ENCODE data around the gene SLC4A7. TPM values are rescaled to one million over a fixed set of nuclear protein-coding genes. Genes with fewer than 3 reads are reported as not detected.

Gene SLC4A7
- total and polyA plus RNA-seq, 9 donors = 9.7 to 31.3 (median 11.3) TPM

- Histone ChIP-seq H3K9me3 (replicated peaks; ENCODE audit: control insufficient read depth, low read depth, low read length) (no peaks in the 10 kb centered on the region), H3K4me3 (ENCODE audit: low read length) (no peak overlapping the region), H3K36me3 (ENCODE audit: control insufficient read depth, insufficient read depth, low read length) (no peaks in the 10 kb centered on the region), H3K27ac (ENCODE audit: low read length) (no peak overlapping the region), H3K4me1 (ENCODE audit: control insufficient read depth, insufficient read depth, low read length) (peaks cover 11% of the 10 kb centered on the region), H3K27me3 (ENCODE audit: control insufficient read depth, insufficient read depth, low read length) (no peaks in the 10 kb centered on the region)
- DNase-seq = peak; percentile 46
- WGBS (ENCODE audit: insufficient coverage) = no CpG with 5 or more reads among the region's 1 CpG
Observed at GRCh38 chr3:27487383-27487782, 3.2 kb upstream of the SLC4A7 start.

DNA sequence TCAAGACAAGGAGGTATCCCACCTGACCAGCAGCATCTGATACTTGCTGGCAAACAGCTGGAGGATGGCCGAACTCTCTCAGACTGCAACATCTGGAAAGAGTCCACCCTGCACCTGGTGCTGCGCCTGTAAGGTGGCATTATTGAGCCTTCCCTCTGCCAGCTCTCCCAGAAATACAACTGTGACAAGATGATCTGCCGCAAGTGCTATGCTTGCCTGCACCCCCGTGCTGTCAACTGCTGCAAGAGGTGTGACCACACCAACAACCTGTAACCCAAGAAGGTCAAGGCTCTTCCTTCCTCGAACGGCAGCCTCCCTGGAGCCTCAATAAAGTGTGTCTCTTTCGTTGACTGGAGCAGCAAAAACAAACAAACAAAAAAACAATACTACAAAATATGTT, 2.2 kb upstream of the SLC4A7 start:
- Histone ChIP-seq H3K4me1 (ENCODE audit: control insufficient read depth, insufficient read depth, low read length) (peaks cover 11% of the 10 kb centered on the region), H3K27me3 (ENCODE audit: control insufficient read depth, insufficient read depth, low read length) (no peaks in the 10 kb centered on the region), H3K27ac (ENCODE audit: low read length) (peak overlapping the region; percentile 37), H3K36me3 (ENCODE audit: control insufficient read depth, insufficient read depth, low read length) (no peaks in the 10 kb centered on the region), H3K9me3 (replicated peaks; ENCODE audit: control insufficient read depth, low read depth, low read length) (no peaks in the 10 kb centered on the region), H3K4me3 (ENCODE audit: low read length) (no peak overlapping the region)
- WGBS (ENCODE audit: insufficient coverage) = 64% methylated on average over 4 of the region's 7 CpGs
- DNase-seq = no peak

- peak overlapping the region; percentile 37 for H3K27ac ChIP-seq (ENCODE audit: low read length)
- H3K27me3 ChIP-seq (ENCODE audit: control insufficient read depth, insufficient read depth, low read length) = no peaks in the 10 kb centered on the region
- H3K4me1 ChIP-seq (ENCODE audit: control insufficient read depth, insufficient read depth, low read length) = peaks cover 11% of the 10 kb centered on the region
- H3K9me3 ChIP-seq (replicated peaks; ENCODE audit: control insufficient read depth, low read depth, low read length) = no peaks in the 10 kb centered on the region
- no peaks in the 10 kb centered on the region for H3K36me3 ChIP-seq (ENCODE audit: control insufficient read depth, insufficient read depth, low read length)
- DNase-seq = peak; percentile 76
- WGBS (ENCODE audit: insufficient coverage) = 48% methylated on average over 4 of the region's 5 CpGs
- no peak overlapping the region for H3K4me3 ChIP-seq (ENCODE audit: low read length)
Observed at GRCh38 chr3:27485866-27486265, 1.7 kb upstream of the SLC4A7 start.

DNA sequence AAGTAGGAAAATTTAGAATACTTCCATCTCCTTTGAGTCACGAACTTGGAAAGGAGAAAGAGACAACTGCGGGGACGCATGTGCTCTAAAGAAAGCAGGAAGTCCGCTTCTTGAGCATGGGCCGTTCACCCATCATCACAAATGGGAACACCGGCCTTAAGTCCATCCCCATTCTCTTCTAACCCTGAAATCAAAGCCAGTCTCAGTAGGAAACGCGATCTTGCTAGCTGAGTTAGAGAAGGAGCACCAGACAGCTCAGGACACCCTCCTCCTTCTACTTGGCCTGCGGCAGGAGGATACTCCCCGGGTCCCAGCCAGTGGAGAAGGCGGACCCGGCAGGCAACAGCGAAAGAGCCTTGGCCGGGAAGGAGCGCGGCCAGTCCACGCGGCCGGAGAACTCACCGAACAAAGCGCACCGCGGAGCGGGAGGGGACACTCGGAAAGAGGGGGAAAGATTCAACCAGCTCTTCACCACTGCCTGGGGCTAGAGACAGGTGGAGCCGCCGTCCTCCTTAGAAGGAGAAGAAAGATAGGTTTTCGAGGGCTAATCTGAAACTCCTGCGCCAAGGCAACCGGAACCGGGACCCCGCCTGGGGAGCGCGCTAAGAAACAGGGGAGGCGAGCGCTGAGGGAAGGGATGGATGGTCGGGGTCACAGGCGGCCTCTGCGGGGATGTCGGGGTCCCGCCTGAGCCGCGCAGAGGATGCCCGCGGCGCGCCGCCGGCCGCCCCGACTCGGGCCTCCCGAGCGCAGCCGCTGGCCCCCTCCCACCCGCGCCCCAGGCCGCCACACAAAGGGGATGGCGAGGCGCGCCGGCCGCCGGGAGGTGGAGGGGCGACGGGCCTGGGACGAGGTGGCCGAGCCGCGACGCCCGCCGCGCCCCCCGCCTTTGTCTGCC, 818 bp downstream of the SLC4A7 start:
- Histone ChIP-seq H3K27ac (ENCODE audit: low read length) (peak overlapping the region; percentile 97), H3K36me3 (ENCODE audit: control insufficient read depth, insufficient read depth, low read length) (no peaks in the 10 kb centered on the region), H3K4me3 (ENCODE audit: low read length) (peak overlapping the region; percentile 92), H3K9me3 (replicated peaks; ENCODE audit: control insufficient read depth, low read depth, low read length) (no peaks in the 10 kb centered on the region), H3K27me3 (ENCODE audit: control insufficient read depth, insufficient read depth, low read length) (no peaks in the 10 kb centered on the region), H3K4me1 (ENCODE audit: control insufficient read depth, insufficient read depth, low read length) (peaks cover 11% of the 10 kb centered on the region)
- peak; percentile 91 for DNase-seq
- WGBS (ENCODE audit: insufficient coverage) = 0% methylated on average over 70 of the region's 75 CpGs

DNA sequence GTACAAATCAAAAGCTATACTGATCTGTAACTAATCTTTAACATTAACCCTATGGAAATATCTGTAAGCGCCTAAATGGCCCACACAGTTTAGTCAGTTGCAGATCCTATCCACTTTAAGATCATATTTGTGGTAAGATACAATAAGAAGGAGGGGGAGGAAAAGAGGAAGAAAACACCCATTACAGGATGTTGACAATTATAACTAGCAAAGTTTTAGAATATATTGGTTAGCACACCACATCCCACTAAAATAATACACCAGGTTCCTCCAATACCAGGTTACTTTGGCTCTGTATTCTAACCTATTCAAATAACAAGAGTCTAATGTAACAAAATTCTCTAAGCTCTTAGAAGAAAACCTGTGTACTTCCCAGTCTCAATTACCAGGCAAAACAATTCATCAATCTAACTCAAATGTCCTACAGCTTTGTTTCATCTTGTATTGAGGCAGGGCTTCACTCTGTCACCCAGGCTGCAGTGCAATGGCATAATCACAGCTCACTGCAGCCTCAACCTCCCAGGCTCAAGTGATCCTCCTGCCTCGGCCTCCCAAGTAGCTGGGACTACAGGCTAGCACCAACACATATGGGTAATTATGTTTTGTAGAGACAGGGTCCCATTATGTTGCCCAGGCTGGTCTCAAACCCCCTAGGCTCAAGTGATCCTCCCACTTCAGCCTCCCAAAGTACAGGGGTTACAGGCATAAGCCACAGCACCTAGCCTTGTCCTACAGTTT, 4.2 kb downstream of the SLC4A7 start:
- no peak overlapping the region for H3K4me3 ChIP-seq (ENCODE audit: low read length)
- peaks cover 3% of the 10 kb centered on the region for H3K4me1 ChIP-seq (ENCODE audit: control insufficient read depth, insufficient read depth, low read length)
- no CpG with 5 or more reads among the region's 2 CpGs for WGBS (ENCODE audit: insufficient coverage)
- no peaks in the 10 kb centered on the region for H3K9me3 ChIP-seq (replicated peaks; ENCODE audit: control insufficient read depth, low read depth, low read length)
- DNase-seq = no peak
- H3K27me3 ChIP-seq (ENCODE audit: control insufficient read depth, insufficient read depth, low read length) = no peaks in the 10 kb centered on the region
- H3K36me3 ChIP-seq (ENCODE audit: control insufficient read depth, insufficient read depth, low read length) = no peaks in the 10 kb centered on the region
- H3K27ac ChIP-seq (ENCODE audit: low read length) = no peak overlapping the region

DNA sequence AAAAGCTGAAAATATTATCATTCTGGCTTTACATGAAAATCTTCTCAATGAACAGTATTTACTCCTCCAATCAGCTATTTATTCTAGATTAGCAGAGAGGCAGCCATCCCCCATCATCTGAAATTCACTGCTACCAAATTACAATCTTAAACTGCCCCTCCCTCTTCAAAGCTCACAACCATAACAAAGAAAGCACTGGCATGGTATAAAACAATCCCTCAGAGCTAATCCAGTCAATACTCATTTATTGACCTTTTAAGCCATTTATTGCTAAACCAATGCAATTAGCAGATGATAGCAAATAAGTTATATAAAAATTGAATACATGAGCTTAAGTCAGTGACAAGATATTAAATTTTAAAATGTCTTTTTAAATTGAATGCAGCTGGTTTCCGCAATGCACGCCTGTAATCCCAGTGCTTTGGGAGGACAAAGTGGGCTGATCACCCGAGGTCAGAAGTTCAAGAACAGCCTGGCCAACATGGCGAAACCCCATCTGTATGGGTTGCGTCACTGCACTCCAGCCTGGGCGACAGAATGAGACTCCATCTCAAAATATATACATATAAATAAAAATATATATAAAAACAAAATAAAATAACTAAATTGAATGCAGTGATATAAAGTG, 12.1 kb downstream of the SLC4A7 start:
- Histone ChIP-seq H3K36me3 (ENCODE audit: control insufficient read depth, insufficient read depth, low read length) (no peaks in the 10 kb centered on the region), H3K27me3 (ENCODE audit: control insufficient read depth, insufficient read depth, low read length) (no peaks in the 10 kb centered on the region), H3K9me3 (replicated peaks; ENCODE audit: control insufficient read depth, low read depth, low read length) (no peaks in the 10 kb centered on the region), H3K4me3 (ENCODE audit: low read length) (no peak overlapping the region), H3K27ac (ENCODE audit: low read length) (peak overlapping the region; percentile 71), H3K4me1 (ENCODE audit: control insufficient read depth, insufficient read depth, low read length) (no peaks in the 10 kb centered on the region)
- 44% methylated on average over 3 of the region's 6 CpGs for WGBS (ENCODE audit: insufficient coverage)
- DNase-seq = peak; percentile 73

DNA sequence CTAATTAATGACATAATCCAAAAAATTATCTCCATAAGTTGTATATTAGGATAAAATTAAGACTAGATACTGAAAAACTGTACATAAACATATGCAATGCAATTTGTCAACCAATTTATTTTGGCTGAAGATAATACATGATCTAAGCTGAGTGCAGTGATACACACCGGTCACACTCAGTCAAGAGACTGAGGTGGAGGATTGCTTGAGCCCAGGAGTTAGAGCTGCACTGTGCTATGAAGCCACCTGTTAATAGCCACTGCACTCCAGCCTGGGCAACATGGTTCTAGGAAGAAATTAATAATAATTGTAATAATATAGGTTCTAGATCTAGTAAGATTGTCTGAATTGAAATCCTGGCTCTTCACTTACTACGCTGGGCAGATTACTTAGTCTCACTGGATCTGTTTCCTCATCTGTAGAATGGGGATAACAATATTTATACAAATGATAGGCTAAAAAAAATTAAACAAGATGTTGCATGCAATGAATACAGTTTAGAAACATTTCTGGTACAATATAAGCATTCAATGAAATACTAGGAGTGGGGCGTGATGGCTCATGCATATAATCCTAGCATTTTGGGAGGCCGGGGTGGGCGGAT, 15.8 kb downstream of the SLC4A7 start:
- 100% methylated on average over 2 of the region's 5 CpGs for WGBS (ENCODE audit: insufficient coverage)
- no peak overlapping the region for H3K27ac ChIP-seq (ENCODE audit: low read length)
- no peaks in the 10 kb centered on the region for H3K27me3 ChIP-seq (ENCODE audit: control insufficient read depth, insufficient read depth, low read length)
- no peak for DNase-seq
- H3K4me1 ChIP-seq (ENCODE audit: control insufficient read depth, insufficient read depth, low read length) = no peaks in the 10 kb centered on the region
- no peaks in the 10 kb centered on the region for H3K36me3 ChIP-seq (ENCODE audit: control insufficient read depth, insufficient read depth, low read length)
- no peak overlapping the region for H3K4me3 ChIP-seq (ENCODE audit: low read length)
- H3K9me3 ChIP-seq (replicated peaks; ENCODE audit: control insufficient read depth, low read depth, low read length) = peaks cover 4% of the 10 kb centered on the region

- peak; percentile 60 for DNase-seq
- WGBS (ENCODE audit: insufficient coverage) = no CpG with 5 or more reads among the region's 3 CpGs
Observed at GRCh38 chr3:27467545-27467944, 16.6 kb downstream of the SLC4A7 start.

DNA sequence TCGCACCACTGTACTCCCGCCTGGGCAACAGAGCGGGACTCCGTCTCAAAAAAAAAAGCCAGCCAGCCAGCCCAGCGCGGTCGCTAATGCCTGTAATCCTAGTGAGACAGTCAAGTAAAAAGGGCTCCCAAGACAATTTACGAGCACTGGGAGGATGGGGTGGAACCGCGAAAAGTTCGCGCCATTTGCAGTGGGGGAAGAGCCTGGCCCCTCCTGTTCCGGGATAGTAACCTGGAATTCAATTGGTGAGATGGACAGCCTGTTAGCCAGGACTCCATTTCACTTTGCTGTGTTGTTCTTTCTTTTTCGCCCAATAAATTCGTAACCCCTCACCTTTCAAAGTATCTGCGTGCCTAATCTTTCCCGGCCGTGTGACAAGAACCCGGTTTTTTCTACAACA, 19.5 kb downstream of the SLC4A7 start:
- peaks cover 4% of the 10 kb centered on the region for H3K9me3 ChIP-seq (replicated peaks; ENCODE audit: control insufficient read depth, low read depth, low read length)
- H3K4me3 ChIP-seq (ENCODE audit: low read length) = no peak overlapping the region
- no peaks in the 10 kb centered on the region for H3K27me3 ChIP-seq (ENCODE audit: control insufficient read depth, insufficient read depth, low read length)
- H3K27ac ChIP-seq (ENCODE audit: low read length) = no peak overlapping the region
- 93% methylated on average over 18 of the region's 19 CpGs for WGBS (ENCODE audit: insufficient coverage)
- no peaks in the 10 kb centered on the region for H3K4me1 ChIP-seq (ENCODE audit: control insufficient read depth, insufficient read depth, low read length)
- no peak for DNase-seq
- no peaks in the 10 kb centered on the region for H3K36me3 ChIP-seq (ENCODE audit: control insufficient read depth, insufficient read depth, low read length)

More at GRCh38 chr3:27467545-27467944, 16.6 kb downstream of the SLC4A7 start:
- H3K36me3 ChIP-seq (ENCODE audit: control insufficient read depth, insufficient read depth, low read length) = no peaks in the 10 kb centered on the region
- H3K4me1 ChIP-seq (ENCODE audit: control insufficient read depth, insufficient read depth, low read length) = no peaks in the 10 kb centered on the region
- peaks cover 4% of the 10 kb centered on the region for H3K9me3 ChIP-seq (replicated peaks; ENCODE audit: control insufficient read depth, low read depth, low read length)
- no peak overlapping the region for H3K4me3 ChIP-seq (ENCODE audit: low read length)
- no peak overlapping the region for H3K27ac ChIP-seq (ENCODE audit: low read length)
- no peaks in the 10 kb centered on the region for H3K27me3 ChIP-seq (ENCODE audit: control insufficient read depth, insufficient read depth, low read length)

GRCh38 chr3:27462228-27462627, 22.0 kb downstream of the SLC4A7 start:
- Histone ChIP-seq H3K4me3 (ENCODE audit: low read length) (no peak overlapping the region), H3K27ac (ENCODE audit: low read length) (no peak overlapping the region), H3K9me3 (replicated peaks; ENCODE audit: control insufficient read depth, low read depth, low read length) (peaks cover 4% of the 10 kb centered on the region), H3K27me3 (ENCODE audit: control insufficient read depth, insufficient read depth, low read length) (no peaks in the 10 kb centered on the region), H3K36me3 (ENCODE audit: control insufficient read depth, insufficient read depth, low read length) (no peaks in the 10 kb centered on the region), H3K4me1 (ENCODE audit: control insufficient read depth, insufficient read depth, low read length) (no peaks in the 10 kb centered on the region)
- WGBS (ENCODE audit: insufficient coverage) = 98% methylated on average over 5 of the region's 8 CpGs
- no peak for DNase-seq

Data from muscle of leg (tissue), 11 donors.